ENCODE data around the gene MRPL4. TPM values are rescaled to one million over a fixed set of nuclear protein-coding genes. Genes with fewer than 3 reads are reported as not detected.
A peak's percentile ranks its signal among the peaks of the same experiment; 100 is the strongest.

The MRPL4 gene
- total and polyA plus RNA-seq, 4 donors: 13.7 to 59.7 (median 45.8) TPM

DNA sequence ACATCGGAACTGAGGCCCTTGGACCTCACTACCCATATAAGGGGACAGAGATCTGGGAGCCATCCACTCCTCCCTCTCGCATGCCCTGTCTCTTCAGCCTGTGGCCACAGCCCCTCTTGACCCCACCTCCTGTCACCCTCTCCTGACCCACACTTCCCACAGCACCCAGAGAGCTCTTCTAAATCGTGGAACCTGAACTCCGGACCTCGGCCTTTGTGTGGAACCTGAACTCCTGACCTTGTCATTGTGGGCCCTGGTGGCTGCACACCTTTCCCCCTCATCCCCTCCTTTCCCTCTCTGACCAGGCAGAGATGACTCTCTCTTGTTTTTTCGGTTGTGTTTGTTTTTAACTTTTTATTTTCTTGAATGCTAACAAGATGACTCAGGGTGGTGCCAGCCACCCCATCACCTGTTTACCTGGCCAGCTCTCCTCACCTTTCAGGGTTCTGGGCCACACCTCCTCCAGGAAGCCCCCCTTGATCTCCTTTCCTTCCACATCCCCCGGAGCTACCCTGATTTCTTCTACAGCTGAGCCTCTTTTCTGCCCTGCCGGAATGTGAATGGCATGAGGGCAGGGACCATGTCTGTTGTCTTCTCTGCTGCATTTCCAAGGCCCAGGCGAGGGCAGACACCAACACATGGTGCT is 5.1 kb downstream of the MRPL4 start:
- peaks cover 67% of the 10 kb centered on the region for H3K36me3 ChIP-seq (ENCODE audit: control insufficient read depth, insufficient read depth, low read length)
- no peak for DNase-seq (ENCODE audit: low read depth in 4 of 6, low spot score in 6 of 6)
- H3K4me3 ChIP-seq (ENCODE audit: low read depth, low read length): no peak overlapping the region
- H3K27me3 ChIP-seq (ENCODE audit: control insufficient read depth, insufficient read depth, low read length): no peaks in the 10 kb centered on the region
- WGBS (ENCODE audit: insufficient coverage): 89% methylated on average over 8 of the region's 9 CpGs
- no peak overlapping the region for H3K27ac ChIP-seq (ENCODE audit: low read depth, low read length)
- H3K4me1 ChIP-seq (ENCODE audit: control insufficient read depth, insufficient read depth, low read length): peaks cover 13% of the 10 kb centered on the region
- H3K9me3 ChIP-seq (ENCODE audit: control insufficient read depth, insufficient read depth, low read length): no peaks in the 10 kb centered on the region

DNA sequence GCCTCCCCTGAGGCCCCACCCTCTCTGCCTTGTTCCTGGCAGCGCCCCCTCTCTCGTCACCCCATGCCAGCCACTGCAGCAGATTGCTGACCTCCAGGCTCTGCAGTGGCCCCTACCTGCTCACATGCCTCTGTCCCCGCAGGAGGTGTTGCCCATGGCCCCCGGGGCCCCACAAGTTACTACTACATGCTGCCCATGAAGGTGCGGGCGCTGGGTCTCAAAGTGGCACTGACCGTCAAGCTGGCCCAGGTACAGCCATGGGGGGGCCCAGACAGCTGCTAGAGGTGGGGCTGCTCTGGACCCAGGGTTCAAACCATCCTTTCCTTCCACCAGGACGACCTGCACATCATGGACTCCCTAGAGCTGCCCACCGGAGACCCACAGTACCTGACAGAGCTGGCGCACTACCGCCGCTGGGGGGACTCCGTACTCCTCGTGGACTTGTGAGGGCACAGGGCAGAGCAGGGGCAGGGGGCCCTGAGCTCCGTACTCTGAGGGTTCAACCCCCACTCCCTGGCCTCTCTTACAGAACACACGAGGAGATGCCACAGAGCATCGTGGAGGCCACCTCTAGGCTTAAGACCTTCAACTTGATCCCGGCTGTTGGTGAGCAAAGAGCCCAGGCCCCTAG is 6.2 kb downstream of the MRPL4 start:
- H3K4me1 ChIP-seq (ENCODE audit: control insufficient read depth, insufficient read depth, low read length): peaks cover 3% of the 10 kb centered on the region
- no peak for DNase-seq (ENCODE audit: low read depth in 4 of 6, low spot score in 6 of 6)
- peaks cover 67% of the 10 kb centered on the region for H3K36me3 ChIP-seq (ENCODE audit: control insufficient read depth, insufficient read depth, low read length)
- H3K9me3 ChIP-seq (ENCODE audit: control insufficient read depth, insufficient read depth, low read length): no peaks in the 10 kb centered on the region
- H3K4me3 ChIP-seq (ENCODE audit: low read depth, low read length): no peak overlapping the region
- H3K27me3 ChIP-seq (ENCODE audit: control insufficient read depth, insufficient read depth, low read length): no peaks in the 10 kb centered on the region
- WGBS (ENCODE audit: insufficient coverage): 96% methylated on average over 18 of the region's 18 CpGs
- no peak overlapping the region for H3K27ac ChIP-seq (ENCODE audit: low read depth, low read length)

- Histone ChIP-seq H3K27me3 (ENCODE audit: control insufficient read depth, insufficient read depth, low read length) (no peaks in the 10 kb centered on the region), H3K36me3 (ENCODE audit: control insufficient read depth, insufficient read depth, low read length) (peaks cover 59% of the 10 kb centered on the region), H3K9me3 (ENCODE audit: control insufficient read depth, insufficient read depth, low read length) (no peaks in the 10 kb centered on the region), H3K4me3 (ENCODE audit: low read depth, low read length) (no peak overlapping the region), H3K27ac (ENCODE audit: low read depth, low read length) (no peak overlapping the region), H3K4me1 (ENCODE audit: control insufficient read depth, insufficient read depth, low read length) (peaks cover 3% of the 10 kb centered on the region)
- WGBS (ENCODE audit: insufficient coverage): 48% methylated on average over 26 of the region's 32 CpGs
- peak in 5 of 6 donors; percentile 73 to 96 (median 73) for DNase-seq (ENCODE audit: low read depth in 4 of 6, low spot score in 6 of 6)
These were observed 7.3 kb downstream of the MRPL4 start for GRCh38 chr19:10259162-10259905.

DNA sequence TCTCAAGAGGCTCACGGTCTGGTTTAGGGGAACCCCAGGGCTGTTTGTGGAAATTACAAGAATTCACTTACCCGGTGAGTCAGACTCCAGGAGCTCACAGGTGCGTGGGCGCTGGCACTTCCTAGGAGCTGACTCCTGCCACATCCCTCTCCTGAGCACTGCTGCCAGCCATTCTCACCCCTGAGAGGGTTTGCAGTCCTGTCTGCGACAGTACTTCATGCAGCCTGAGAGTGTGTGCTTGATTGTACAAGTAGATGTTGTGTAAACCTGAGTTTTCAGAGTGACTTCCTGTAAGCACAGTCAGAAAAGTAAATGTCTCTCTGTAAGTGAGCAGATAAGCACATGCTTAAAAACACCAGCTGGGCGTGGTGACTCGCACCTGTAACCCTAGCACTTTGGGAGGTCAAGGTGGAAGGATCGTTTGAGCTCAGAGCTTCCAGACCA is 8.1 kb downstream of the MRPL4 start:
- 97% methylated on average over 6 of the region's 8 CpGs for WGBS (ENCODE audit: insufficient coverage)

DNA sequence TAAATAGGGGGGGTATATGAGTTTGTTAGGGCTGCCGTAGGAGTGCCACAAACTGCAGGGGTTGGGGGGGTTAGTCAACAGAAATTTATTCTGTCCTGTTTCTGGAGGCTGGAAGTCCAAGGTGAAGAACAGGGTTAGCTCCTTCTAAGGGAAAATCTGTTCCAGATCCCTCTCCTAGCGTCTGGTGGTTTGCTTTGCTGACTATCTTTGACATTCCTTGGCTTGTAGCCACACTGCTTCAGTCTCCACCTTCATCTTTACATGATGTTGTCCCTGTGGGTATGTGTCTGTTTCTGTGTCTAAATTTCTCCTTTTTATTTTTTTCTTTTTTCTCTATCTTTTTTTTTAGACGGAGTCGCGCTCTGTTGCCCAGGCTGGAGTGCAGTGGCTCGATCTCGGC is 10.8 kb downstream of the MRPL4 start:
- Histone ChIP-seq H3K36me3 (ENCODE audit: control insufficient read depth, insufficient read depth, low read length) (peaks cover 24% of the 10 kb centered on the region), H3K4me1 (ENCODE audit: control insufficient read depth, insufficient read depth, low read length) (peaks cover 3% of the 10 kb centered on the region), H3K27me3 (ENCODE audit: control insufficient read depth, insufficient read depth, low read length) (no peaks in the 10 kb centered on the region), H3K9me3 (ENCODE audit: control insufficient read depth, insufficient read depth, low read length) (no peaks in the 10 kb centered on the region), H3K4me3 (ENCODE audit: low read depth, low read length) (no peak overlapping the region), H3K27ac (ENCODE audit: low read depth, low read length) (no peak overlapping the region)
- WGBS (ENCODE audit: insufficient coverage): 95% methylated on average over 4 of the region's 7 CpGs
- DNase-seq (ENCODE audit: low read depth in 4 of 6, low spot score in 6 of 6): no peak

More for the DNA sequence above, 8.1 kb downstream of the MRPL4 start:
- no peak for DNase-seq (ENCODE audit: low read depth in 4 of 6, low spot score in 6 of 6)
- H3K27ac ChIP-seq (ENCODE audit: low read depth, low read length): no peak overlapping the region
- H3K27me3 ChIP-seq (ENCODE audit: control insufficient read depth, insufficient read depth, low read length): no peaks in the 10 kb centered on the region
- H3K4me1 ChIP-seq (ENCODE audit: control insufficient read depth, insufficient read depth, low read length): peaks cover 3% of the 10 kb centered on the region
- H3K9me3 ChIP-seq (ENCODE audit: control insufficient read depth, insufficient read depth, low read length): no peaks in the 10 kb centered on the region
- peaks cover 50% of the 10 kb centered on the region for H3K36me3 ChIP-seq (ENCODE audit: control insufficient read depth, insufficient read depth, low read length)
- H3K4me3 ChIP-seq (ENCODE audit: low read depth, low read length): no peak overlapping the region

GRCh38 chr19:10266706-10267105 is 14.7 kb downstream of the MRPL4 start:
- H3K36me3 ChIP-seq (ENCODE audit: control insufficient read depth, insufficient read depth, low read length): no peaks in the 10 kb centered on the region
- H3K9me3 ChIP-seq (ENCODE audit: control insufficient read depth, insufficient read depth, low read length): no peaks in the 10 kb centered on the region
- peaks cover 20% of the 10 kb centered on the region for H3K4me1 ChIP-seq (ENCODE audit: control insufficient read depth, insufficient read depth, low read length)
- H3K27ac ChIP-seq (ENCODE audit: low read depth, low read length): no peak overlapping the region
- no peak for DNase-seq (ENCODE audit: low read depth in 4 of 6, low spot score in 6 of 6)
- H3K4me3 ChIP-seq (ENCODE audit: low read depth, low read length): no peak overlapping the region
- 88% methylated on average over 2 of the region's 7 CpGs for WGBS (ENCODE audit: insufficient coverage)
- peaks cover 36% of the 10 kb centered on the region for H3K27me3 ChIP-seq (ENCODE audit: control insufficient read depth, insufficient read depth, low read length)

GRCh38 chr19:10268071-10268470 is 16.1 kb downstream of the MRPL4 start:
- Histone ChIP-seq H3K4me3 (ENCODE audit: low read depth, low read length) (no peak overlapping the region), H3K4me1 (ENCODE audit: control insufficient read depth, insufficient read depth, low read length) (peaks cover 20% of the 10 kb centered on the region), H3K27me3 (ENCODE audit: control insufficient read depth, insufficient read depth, low read length) (peaks cover 47% of the 10 kb centered on the region), H3K27ac (ENCODE audit: low read depth, low read length) (peak overlapping the region; percentile 25), H3K9me3 (ENCODE audit: control insufficient read depth, insufficient read depth, low read length) (no peaks in the 10 kb centered on the region), H3K36me3 (ENCODE audit: control insufficient read depth, insufficient read depth, low read length) (no peaks in the 10 kb centered on the region)
- DNase-seq (ENCODE audit: low read depth in 4 of 6, low spot score in 6 of 6): no peak
- WGBS (ENCODE audit: insufficient coverage): 81% methylated on average over 6 of the region's 6 CpGs

DNA sequence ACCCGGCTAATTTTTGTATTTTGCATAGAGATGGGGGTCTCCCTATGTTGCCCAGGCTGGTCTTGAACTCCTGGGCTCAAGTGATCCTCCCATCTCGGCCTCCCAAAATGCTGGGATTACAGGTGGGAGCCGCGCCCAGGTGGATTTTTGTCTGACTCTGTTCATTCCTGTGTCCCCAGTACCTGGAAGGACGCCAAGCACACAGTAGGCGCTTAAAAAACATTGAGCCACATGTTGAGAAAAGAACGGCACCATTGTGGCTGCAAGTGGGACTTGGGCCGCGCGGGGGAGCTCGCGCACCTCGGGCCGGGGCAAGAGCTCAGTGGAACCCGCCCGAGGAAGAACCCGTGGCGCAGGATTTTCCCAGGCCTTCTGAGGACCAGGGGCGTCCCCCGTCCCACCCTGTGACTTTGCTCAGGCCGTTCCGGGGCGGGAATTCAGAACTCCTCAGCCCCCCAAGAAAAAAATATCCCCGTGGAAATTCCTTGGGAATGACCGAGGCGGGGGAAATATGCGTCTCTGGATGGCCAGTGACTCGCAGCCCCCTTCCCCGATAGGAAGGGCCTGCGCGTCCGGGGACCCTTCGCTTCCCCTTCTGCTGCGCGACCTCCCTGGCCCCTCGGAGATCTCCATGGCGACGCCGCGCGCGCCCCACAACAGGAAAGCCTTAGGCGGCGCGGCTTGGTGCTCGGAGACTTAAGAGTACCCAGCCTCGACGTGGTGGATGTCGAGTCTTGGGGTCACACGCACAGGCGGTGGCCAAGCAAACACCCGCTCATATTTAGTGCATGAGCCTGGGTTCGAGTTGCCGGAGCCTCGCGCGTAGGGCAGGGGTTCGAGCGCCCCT is 17.5 kb downstream of the MRPL4 start:
- 4% methylated on average over 59 of the region's 59 CpGs for WGBS (ENCODE audit: insufficient coverage)
- peak in 2 of 6 donors; percentile 63 to 80 for DNase-seq (ENCODE audit: low read depth in 4 of 6, low spot score in 6 of 6)
- H3K4me1 ChIP-seq (ENCODE audit: control insufficient read depth, insufficient read depth, low read length): peaks cover 20% of the 10 kb centered on the region

DNA sequence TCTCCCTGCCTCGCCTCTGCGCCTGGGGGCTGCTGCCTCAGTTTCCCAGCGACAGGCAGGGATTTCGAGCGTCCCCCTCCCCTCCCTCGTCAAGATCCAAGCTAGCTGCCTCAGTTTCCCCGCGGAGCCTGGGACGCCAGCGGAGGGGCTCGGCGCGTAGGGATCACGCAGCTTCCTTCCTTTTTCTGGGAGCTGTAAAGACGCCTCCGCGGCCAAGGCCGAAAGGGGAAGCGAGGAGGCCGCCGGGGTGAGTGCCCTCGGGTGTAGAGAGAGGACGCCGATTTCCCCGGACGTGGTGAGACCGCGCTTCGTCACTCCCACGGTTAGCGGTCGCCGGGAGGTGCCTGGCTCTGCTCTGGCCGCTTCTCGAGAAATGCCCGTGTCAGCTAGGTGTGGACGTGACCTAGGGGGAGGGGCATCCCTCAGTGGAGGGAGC is 18.2 kb downstream of the MRPL4 start:
- no peaks in the 10 kb centered on the region for H3K36me3 ChIP-seq (ENCODE audit: control insufficient read depth, insufficient read depth, low read length)
- no peaks in the 10 kb centered on the region for H3K9me3 ChIP-seq (ENCODE audit: control insufficient read depth, insufficient read depth, low read length)
- 6% methylated on average over 36 of the region's 37 CpGs for WGBS (ENCODE audit: insufficient coverage)
- DNase-seq (ENCODE audit: low read depth in 4 of 6, low spot score in 6 of 6): peak in 1 of 6 donors; percentile 25
- peaks cover 20% of the 10 kb centered on the region for H3K4me1 ChIP-seq (ENCODE audit: control insufficient read depth, insufficient read depth, low read length)
- peak overlapping the region; percentile 38 for H3K4me3 ChIP-seq (ENCODE audit: low read depth, low read length)
- H3K27ac ChIP-seq (ENCODE audit: low read depth, low read length): peak overlapping the region; percentile 52
- peaks cover 47% of the 10 kb centered on the region for H3K27me3 ChIP-seq (ENCODE audit: control insufficient read depth, insufficient read depth, low read length)

More for the DNA sequence above, 17.5 kb downstream of the MRPL4 start:
- Histone ChIP-seq H3K27ac (ENCODE audit: low read depth, low read length) (peak overlapping the region; percentile 52), H3K36me3 (ENCODE audit: control insufficient read depth, insufficient read depth, low read length) (no peaks in the 10 kb centered on the region), H3K27me3 (ENCODE audit: control insufficient read depth, insufficient read depth, low read length) (peaks cover 47% of the 10 kb centered on the region), H3K9me3 (ENCODE audit: control insufficient read depth, insufficient read depth, low read length) (no peaks in the 10 kb centered on the region), H3K4me3 (ENCODE audit: low read depth, low read length) (peak overlapping the region; percentile 38)

Measured in spinal cord (tissue), 10 donors.